SK-N-SH (cell line): Measurements from ENCODE around the gene EIF2B5. TPM values are rescaled to one million over a fixed set of nuclear protein-coding genes. Genes with fewer than 3 reads are reported as not detected.
A peak's percentile ranks its signal among the peaks of the same experiment; 100 is the strongest.

Experiments used
- CTCF ChIA-PET: fragments of 300-600, 350-600 bp; formaldehyde crosslinking; extraction: SDS; loops from one replicate; lab custom pipeline; 2021; lab: Yijun Ruan, JAX
- POLR2A ChIA-PET: fragments of 350-600 bp; sonication (Branson Sonifier 250); formaldehyde crosslinking; extraction: SDS; loops from one replicate; lab custom pipeline; 2020; ENCODE audit warnings: antibody characterized with exemption, inconsistent platforms; lab: Yijun Ruan, JAX
- DNase-seq: peaks from one replicate; pipeline ENCODE4 v3.0.0; 2012
- H2AFZ ChIP-seq: fragments of 200-600 bp; sonication (generic); 2 replicates; pipeline ENCODE4 v1.8.1; 2016; ENCODE audit warnings: antibody characterized with exemption, mild to moderate bottlenecking, low read depth
- H3F3A ChIP-seq: fragments of 200-600 bp; sonication (generic); replicated peaks from 2 replicates; pipeline ENCODE3; 2016; ENCODE audit warnings: antibody characterized with exemption, mild to moderate bottlenecking; ENCODE audit not compliant: insufficient read depth
- H3K27ac ChIP-seq, 2 experiments: fragments of 200-500 bp in 1 of 2; fragments of 200-600 bp in 1 of 2; sonication (Bioruptor generic) in 1 of 2; sonication (generic), shearing (Covaris generic) in 1 of 2; 2 replicates each; pipeline versions ENCODE4 v1.5.1 to v1.6.1; 2014 to 2016; ENCODE audit warnings: low read depth in 2 of 2, inconsistent platforms in 1 of 2, low read length in 1 of 2, mild to moderate bottlenecking in 1 of 2, mixed read lengths in 1 of 2
- H3K27me3 ChIP-seq: fragments of 200-600 bp; sonication (generic), shearing (Covaris generic); 2 replicates; pipeline ENCODE4 v1.6.1; 2016; ENCODE audit warnings: mixed run types; ENCODE audit not compliant: insufficient read depth
- H3K36me3 ChIP-seq, 2 experiments: fragments of 200-500 bp in 1 of 2; fragments of 200-600 bp in 1 of 2; sonication (Bioruptor generic) in 1 of 2; sonication (generic) in 1 of 2; replicated peaks in 1 of 2; 2 replicates each; pipeline versions ENCODE3 to v1.5.1; 2014 to 2016; ENCODE audit warnings: low read length in 1 of 2, mild to moderate bottlenecking in 1 of 2; ENCODE audit not compliant: insufficient read depth in 2 of 2, control insufficient read depth in 1 of 2
- H3K4me1 ChIP-seq, 2 experiments: fragments of 200-500 bp in 1 of 2; fragments of 200-600 bp in 1 of 2; sonication (Bioruptor generic) in 1 of 2; sonication (generic), shearing (Covaris generic) in 1 of 2; 2 replicates each; pipeline versions ENCODE4 v1.5.1 to v1.6.1; 2014 to 2016; ENCODE audit warnings: low read depth in 1 of 2, low read length in 1 of 2, mixed run types in 1 of 2; ENCODE audit not compliant: insufficient read depth in 2 of 2, control insufficient read depth in 1 of 2
- H3K4me2 ChIP-seq: fragments of 200-600 bp; sonication (generic), shearing (Covaris generic); 2 replicates; pipeline ENCODE4 v1.6.1; 2017; ENCODE audit warnings: mixed run types
- H3K4me3 ChIP-seq, 2 experiments: fragments of 200-500 bp in 1 of 2; fragments of 200-600 bp in 1 of 2; sonication (Bioruptor generic) in 1 of 2; sonication (generic), shearing (Covaris generic) in 1 of 2; 2 replicates each; pipeline versions ENCODE4 v1.5.1 to v1.8.1; 2014 to 2016; ENCODE audit warnings: low read depth in 2 of 2, inconsistent platforms in 1 of 2, low read length in 1 of 2, mild to moderate bottlenecking in 1 of 2, mixed read lengths in 1 of 2, moderate library complexity in 1 of 2
- H3K79me2 ChIP-seq: fragments of 200-600 bp; sonication (generic); 2 replicates; pipeline ENCODE4 v1.8.1; 2017; ENCODE audit warnings: mild to moderate bottlenecking; ENCODE audit not compliant: insufficient read depth
- H3K9ac ChIP-seq: fragments of 200-600 bp; sonication (generic); 2 replicates; pipeline ENCODE4 v1.6.1; 2017; ENCODE audit warnings: mixed run types
- H3K9me2 ChIP-seq: fragments of 200-600 bp; sonication (generic); 2 replicates; pipeline ENCODE4 v1.6.1; 2017; ENCODE audit warnings: mixed run types
- H3K9me3 ChIP-seq: fragments of 200-600 bp; sonication (generic); 2 replicates; pipeline ENCODE4 v1.6.1; 2017; ENCODE audit warnings: mixed run types, mild to moderate bottlenecking, moderate library complexity
- H4K20me1 ChIP-seq: fragments of 200-600 bp; sonication (generic); 2 replicates; pipeline ENCODE4 v1.6.1; 2017; ENCODE audit warnings: mild to moderate bottlenecking, mixed run types; ENCODE audit not compliant: insufficient read depth
- ELF1 ChIP-seq: IDR thresholded peaks from 2 replicates; pipeline ENCODE4 v1.4.0; 2012
- EZH2phosphoT487 ChIP-seq: fragments of 200-600 bp; sonication (generic); IDR thresholded peaks from 2 replicates; pipeline ENCODE4 v1.6.1; 2017; ENCODE audit warnings: low read depth, mixed run types, mild to moderate bottlenecking, antibody characterized with exemption, moderate library complexity, borderline replicate concordance
- IRF3 ChIP-seq: fragments of 150-350 bp; IDR thresholded peaks from 2 replicates; pipeline ENCODE4 v1.6.1; 2016; ENCODE audit warnings: mild to moderate bottlenecking, low read depth, low read length
- MXI1 ChIP-seq: IDR thresholded peaks from 2 replicates; pipeline ENCODE4 v1.6.1; 2012; ENCODE audit warnings: mild to moderate bottlenecking, low read depth, low read length, improper control_type of control experiment
- NFIC ChIP-seq: IDR thresholded peaks from 2 replicates; pipeline ENCODE4 v1.4.0; 2012; ENCODE audit warnings: borderline replicate concordance
- PBX3 ChIP-seq: IDR thresholded peaks from 2 replicates; pipeline ENCODE4; 2012
- POLR2AphosphoS5 ChIP-seq: IDR thresholded peaks from 2 replicates; pipeline ENCODE4 v1.6.1; 2012; ENCODE audit warnings: low read depth, low read length
- RCOR1 ChIP-seq: fragments of 150-350 bp; IDR thresholded peaks from 2 replicates; pipeline ENCODE4 v1.6.1; 2017; ENCODE audit warnings: antibody characterized with exemption, low read length
- RFX5 ChIP-seq: IDR thresholded peaks from 2 replicates; pipeline ENCODE4 v1.6.1; 2012; ENCODE audit warnings: mild to moderate bottlenecking, improper control_type of control experiment, low read length
- SMC3 ChIP-seq: IDR thresholded peaks from 2 replicates; pipeline ENCODE4 v1.6.1; 2012; ENCODE audit warnings: low read depth, low read length, improper control_type of control experiment
- TAF1 ChIP-seq: IDR thresholded peaks from 2 replicates; pipeline ENCODE4 v1.6.1; 2012; ENCODE audit warnings: low read depth, mild to moderate bottlenecking, low read length, moderate library complexity, borderline replicate concordance
- YY1 ChIP-seq: IDR thresholded peaks from 2 replicates; pipeline ENCODE4 v1.4.0; 2012; ENCODE audit warnings: low read depth, mild to moderate bottlenecking
- WGBS: methylation state at CpG from one replicate; pipeline ENCODE4 v1.1.6; 2017; ENCODE audit warnings: low lambda C conversion rate; 5-methylcytosine and 5-hydroxymethylcytosine counted together
- polyA plus RNA-seq, 3 experiments: library from polyadenylated mRNA; depleted of rRNA; stranded (reverse); fragments of >200 nt; gene quantifications; 2 replicates each; pipeline ENCODE4 v1.2.3, GENCODE V29; 2012
- TF ChIP-seq, protein P1 (sequence below): fragments of 200-600 bp; sonication (generic); IDR thresholded peaks from 2 replicates; pipeline ENCODE4 v1.6.1; 2017; ENCODE audit warnings: antibody characterized with exemption, mild to moderate bottlenecking, moderate library complexity

EIF2B5 gene
- polyA plus RNA-seq, 1 of the 3 experiments (the other 2 are of a cell fraction): 46.8 TPM

DNA sequence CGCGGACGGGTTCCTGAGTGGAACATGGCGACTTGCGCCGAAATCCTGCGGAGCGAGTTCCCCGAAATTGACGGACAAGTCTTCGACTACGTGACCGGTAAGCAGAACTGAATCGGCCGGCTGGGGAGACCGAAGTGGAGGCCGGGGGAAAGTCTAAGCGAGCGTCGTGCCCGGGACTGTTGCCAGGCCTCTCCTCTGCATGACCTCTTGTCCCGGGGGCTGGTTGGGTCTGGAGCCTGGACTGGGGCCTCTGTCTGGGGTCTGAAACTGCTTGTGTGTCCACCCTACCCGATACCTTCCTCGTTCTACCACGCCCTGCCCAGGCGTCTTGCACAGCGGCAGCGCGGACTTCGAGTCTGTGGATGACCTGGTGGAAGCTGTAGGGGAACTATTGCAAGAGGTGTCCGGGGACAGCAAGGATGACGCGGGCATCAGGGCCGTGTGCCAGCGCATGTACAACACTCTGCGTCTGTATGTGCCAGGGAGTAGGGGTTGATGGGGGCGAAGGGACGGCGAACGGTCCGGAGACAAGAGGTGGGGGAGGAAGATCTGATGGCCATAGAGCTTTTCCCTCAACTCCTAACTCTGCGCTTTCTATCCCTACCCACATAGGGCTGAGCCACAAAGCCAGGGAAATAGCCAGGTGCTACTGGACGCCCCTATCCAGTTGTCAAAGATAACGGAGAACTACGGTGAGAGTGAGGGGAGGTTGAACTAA is 51.2 kb downstream of the EIF2B5 start, which contains the start of gene ABCF3:
Gene ABCF3 (plus strand): TSS at position 16 of the 718 bp plus-strand sequence. CDS start 9 bp downstream, at position 25.
- H2AFZ ChIP-seq: peak within 1 kb of the TSS; percentile 50; the same call in 1 of the 2 replicates
- peaks cover 46% of the 10 kb centered on the region for H3K79me2 ChIP-seq
- H3K27me3 ChIP-seq: no peaks in the 10 kb centered on the region
- H3F3A ChIP-seq: peaks cover 33% of the 10 kb centered on the region
- H3K36me3 ChIP-seq: peaks cover 40 to 64% of the 10 kb centered on the region in 2 experiments
- H3K4me1 ChIP-seq: peaks cover 6 to 20% of the 10 kb centered on the region in 2 experiments; a peak in 3 of 4 replicates
- DNase-seq: peak; percentile 45
- no peaks in the 10 kb centered on the region for H3K9me3 ChIP-seq
- H3K9ac ChIP-seq: peak within 1 kb of the TSS; percentile 81
- H3K4me2 ChIP-seq: peak within 1 kb of the TSS; percentile 98
- ChIA-PET POLR2A (interaction anchor here (0.6 to 1.4 kb wide), 6 partner anchors 10 to 60 kb away, joined by 3 to 6 read pairs (median 6); partner anchors contain the start of genes AP2M1 and VWA5B2), CTCF (interaction anchor here (1.0 to 3.2 kb wide), 8 partner anchors 9 to 141 kb away, joined by 3 to 13 read pairs (median 4); partner anchors contain the start of genes AP2M1 and EEF1AKMT4)
- peak within 1 kb of the TSS; percentile 84 to 96 for H3K27ac ChIP-seq
- no peaks in the 10 kb centered on the region for H3K9me2 ChIP-seq
- H4K20me1 ChIP-seq: 0 out of 2 replicates have a peak, but pooled peaks cover 19% of the 10 kb centered on the region
- 1% methylated on average over 38 of the region's 45 CpGs for WGBS
- peak within 1 kb of the TSS; percentile 99 to 100 for H3K4me3 ChIP-seq
- TF ChIP-seq MXI1: no peak
- no peak for TF ChIP-seq EZH2phosphoT487
- TF ChIP-seq IRF3: no peak
- peak; percentile 91 for TF ChIP-seq YY1
- 0 out of 2 replicates have a peak, but pooled peaks have one; percentile 0 for TF ChIP-seq SMC3
- TF ChIP-seq NFIC: no peak
- peak; percentile 39; the same call in 1 of the 2 replicates for TF ChIP-seq POLR2AphosphoS5
- TF ChIP-seq RFX5: no peak
- TF ChIP-seq PBX3: no peak
- TF ChIP-seq, protein P1, sequence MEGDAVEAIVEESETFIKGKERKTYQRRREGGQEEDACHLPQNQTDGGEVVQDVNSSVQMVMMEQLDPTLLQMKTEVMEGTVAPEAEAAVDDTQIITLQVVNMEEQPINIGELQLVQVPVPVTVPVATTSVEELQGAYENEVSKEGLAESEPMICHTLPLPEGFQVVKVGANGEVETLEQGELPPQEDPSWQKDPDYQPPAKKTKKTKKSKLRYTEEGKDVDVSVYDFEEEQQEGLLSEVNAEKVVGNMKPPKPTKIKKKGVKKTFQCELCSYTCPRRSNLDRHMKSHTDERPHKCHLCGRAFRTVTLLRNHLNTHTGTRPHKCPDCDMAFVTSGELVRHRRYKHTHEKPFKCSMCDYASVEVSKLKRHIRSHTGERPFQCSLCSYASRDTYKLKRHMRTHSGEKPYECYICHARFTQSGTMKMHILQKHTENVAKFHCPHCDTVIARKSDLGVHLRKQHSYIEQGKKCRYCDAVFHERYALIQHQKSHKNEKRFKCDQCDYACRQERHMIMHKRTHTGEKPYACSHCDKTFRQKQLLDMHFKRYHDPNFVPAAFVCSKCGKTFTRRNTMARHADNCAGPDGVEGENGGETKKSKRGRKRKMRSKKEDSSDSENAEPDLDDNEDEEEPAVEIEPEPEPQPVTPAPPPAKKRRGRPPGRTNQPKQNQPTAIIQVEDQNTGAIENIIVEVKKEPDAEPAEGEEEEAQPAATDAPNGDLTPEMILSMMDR: no peak
- no peak for TF ChIP-seq ELF1
- TF ChIP-seq TAF1: peak; percentile 79
- no peak for TF ChIP-seq RCOR1
